SU-DHL-6 (cell line): Measurements from ENCODE around the gene DGLUCY.

ENCODE experiments used
- H2AFZ ChIP-seq: fragments of 200-600 bp; sonication (generic); 2 replicates; pipeline ENCODE4 v1.6.1; 2014; ENCODE audit warnings: low read depth, mild to moderate bottlenecking, moderate library complexity, mixed read lengths, antibody characterized with exemption, low read length; ENCODE audit not compliant: severe bottlenecking
- H3F3A ChIP-seq: fragments of 200-600 bp; shearing (Covaris generic); 2 replicates; pipeline ENCODE4 v1.6.0; 2016; ENCODE audit warnings: antibody characterized with exemption, mild to moderate bottlenecking; ENCODE audit not compliant: insufficient read depth
- H3K27ac ChIP-seq: fragments of 200-600 bp; sonication (generic); 2 replicates; pipeline ENCODE4 v1.5.1; 2016; ENCODE audit warnings: low read depth, mild to moderate bottlenecking, low read length, moderate library complexity, mixed read lengths
- H3K27me3 ChIP-seq: fragments of 200-600 bp; sonication (generic), shearing (Covaris generic); 2 replicates; pipeline ENCODE4 v1.6.0; 2014; ENCODE audit warnings: mild to moderate bottlenecking, low read length
- H3K36me3 ChIP-seq: fragments of 200-600 bp; sonication (generic); 2 replicates; pipeline ENCODE4 v1.6.1; 2014; ENCODE audit warnings: mild to moderate bottlenecking, low read length, mixed read lengths
- H3K4me2 ChIP-seq: fragments of 300-600, 200-600 bp; shearing (Covaris generic), sonication (generic); 2 replicates; pipeline ENCODE4 v1.6.0; 2014; ENCODE audit warnings: low read length, low read depth, mild to moderate bottlenecking; ENCODE audit not compliant: poor library complexity, severe bottlenecking
- H3K4me3 ChIP-seq: fragments of 200-600 bp; sonication (generic); 2 replicates; pipeline ENCODE4 v1.5.1; 2014; ENCODE audit warnings: antibody characterized with exemption, low read length, mild to moderate bottlenecking, mixed read lengths; ENCODE audit not compliant: insufficient read depth, poor library complexity, severe bottlenecking
- H3K79me2 ChIP-seq: fragments of 200-600 bp; sonication (generic); 2 replicates; pipeline ENCODE4 v1.6.1; 2014; ENCODE audit warnings: mild to moderate bottlenecking, low read length, moderate library complexity; ENCODE audit not compliant: insufficient read depth
- H3K9ac ChIP-seq: fragments of 200-600 bp; sonication (generic); 2 replicates; pipeline ENCODE4 v1.7.0; 2014; ENCODE audit warnings: mild to moderate bottlenecking, low read length
- H3K9me2 ChIP-seq: fragments of 200-600 bp; sonication (generic); replicated peaks from 2 replicates; pipeline ENCODE4 v1.6.1; 2014; ENCODE audit warnings: low read length; ENCODE audit not compliant: insufficient read depth
- H3K9me3 ChIP-seq: fragments of 200-600 bp; sonication (generic); 2 replicates; pipeline ENCODE4 v1.6.1; 2014; ENCODE audit warnings: low read length, mixed read lengths; ENCODE audit not compliant: insufficient read depth
- H4K20me1 ChIP-seq: fragments of 200-600 bp; sonication (generic); 2 replicates; pipeline ENCODE4 v1.6.1; 2014; ENCODE audit warnings: low read depth, mild to moderate bottlenecking, antibody characterized with exemption, low read length, moderate library complexity, mixed read lengths
- EZH2phosphoT487 ChIP-seq: fragments of 200-600 bp; sonication (generic), shearing (Covaris generic); conservative IDR thresholded peaks from 2 replicates; pipeline ENCODE4 v1.6.1; 2018; ENCODE audit warnings: mild to moderate bottlenecking, antibody characterized with exemption, low read length, moderate library complexity, mixed read lengths
- TF ChIP-seq, protein P1 (sequence below): fragments of 200-600 bp; sonication (generic); IDR thresholded peaks from one replicate; pipeline ENCODE4 v1.5.1; 2017; ENCODE audit warnings: antibody characterized with exemption, mild to moderate bottlenecking, low read length, moderate library complexity; ENCODE audit not compliant: insufficient read depth, poor library complexity, severe bottlenecking

Gene DGLUCY

DNA sequence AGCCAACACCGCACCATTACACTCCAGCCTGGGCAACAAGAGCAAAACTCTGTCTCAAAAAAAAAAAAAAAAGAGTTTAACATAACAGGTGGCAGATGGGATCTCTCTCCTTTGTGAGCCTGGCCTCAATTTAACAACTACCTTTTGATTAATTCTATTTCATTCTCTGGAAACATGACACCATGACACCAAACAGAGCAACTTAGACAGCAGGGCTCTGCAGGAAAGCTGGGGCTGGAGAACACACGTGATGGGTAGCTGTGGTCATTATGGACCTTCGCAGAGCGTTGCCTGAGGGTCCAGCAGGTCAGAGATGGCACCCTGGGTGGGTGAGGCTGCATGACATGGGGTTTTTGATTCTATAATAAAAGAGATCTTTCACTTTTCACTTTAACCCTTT, 1.7 kb upstream of the DGLUCY start:
- Histone ChIP-seq H3K4me2 (no peak overlapping the region), H3K9ac (no peak overlapping the region)

DNA sequence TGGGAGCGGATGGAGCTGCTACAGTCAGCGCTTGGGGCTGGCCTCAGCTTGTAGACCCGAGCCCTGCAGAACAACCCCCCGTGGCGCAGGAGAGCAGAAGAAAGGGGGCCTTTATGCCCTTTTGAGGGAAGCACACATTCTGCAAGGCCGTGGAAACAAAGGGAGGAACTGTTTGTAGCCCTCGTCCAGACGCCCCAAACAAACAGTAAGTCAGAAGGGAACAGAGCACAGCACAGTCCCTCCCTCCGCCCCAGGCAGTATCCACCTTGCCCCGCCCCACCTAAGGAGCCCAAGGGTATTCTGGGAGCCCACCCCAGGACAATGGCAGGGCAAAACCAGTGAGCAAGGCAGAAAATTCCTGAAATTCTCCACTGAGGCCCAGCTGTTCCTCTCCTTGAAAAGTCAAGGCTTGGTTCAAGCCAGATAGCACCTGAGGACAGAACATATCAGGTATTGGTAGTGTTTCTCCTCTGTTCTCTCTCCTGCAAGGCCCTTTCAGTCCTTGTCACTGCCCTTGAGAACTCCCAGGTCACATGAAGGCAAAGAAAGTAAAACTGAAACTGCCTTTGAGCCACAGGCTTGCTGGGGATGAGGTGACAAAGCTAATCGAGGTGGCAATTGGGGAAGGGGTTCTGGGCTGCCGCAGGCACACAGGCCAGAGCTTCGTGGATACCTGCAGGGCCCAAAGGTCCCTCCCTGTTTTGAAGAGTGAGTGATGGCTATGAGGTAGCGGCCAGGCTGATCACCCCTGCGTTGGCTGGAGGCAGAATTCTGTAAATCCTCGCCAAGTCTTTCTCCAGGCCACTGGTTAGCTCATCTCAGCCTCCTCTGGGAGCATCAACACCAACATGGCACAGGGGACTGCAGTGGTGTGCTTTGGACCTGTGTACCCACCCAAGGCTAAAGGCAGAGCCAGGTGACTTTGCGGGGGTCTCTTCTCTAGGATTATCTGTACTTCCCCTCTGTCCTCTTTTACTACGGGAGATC, 499 bp downstream of the DGLUCY start:
- peak overlapping the region; percentile 76 for H3K27ac ChIP-seq
- H3K9ac ChIP-seq, result peak overlapping the region; percentile 66
- H4K20me1 ChIP-seq, result no peaks in the 10 kb centered on the region
- H3F3A ChIP-seq, result no peaks in the 10 kb centered on the region
- TF ChIP-seq EZH2phosphoT487, result no peak
- TF ChIP-seq, protein P1, sequence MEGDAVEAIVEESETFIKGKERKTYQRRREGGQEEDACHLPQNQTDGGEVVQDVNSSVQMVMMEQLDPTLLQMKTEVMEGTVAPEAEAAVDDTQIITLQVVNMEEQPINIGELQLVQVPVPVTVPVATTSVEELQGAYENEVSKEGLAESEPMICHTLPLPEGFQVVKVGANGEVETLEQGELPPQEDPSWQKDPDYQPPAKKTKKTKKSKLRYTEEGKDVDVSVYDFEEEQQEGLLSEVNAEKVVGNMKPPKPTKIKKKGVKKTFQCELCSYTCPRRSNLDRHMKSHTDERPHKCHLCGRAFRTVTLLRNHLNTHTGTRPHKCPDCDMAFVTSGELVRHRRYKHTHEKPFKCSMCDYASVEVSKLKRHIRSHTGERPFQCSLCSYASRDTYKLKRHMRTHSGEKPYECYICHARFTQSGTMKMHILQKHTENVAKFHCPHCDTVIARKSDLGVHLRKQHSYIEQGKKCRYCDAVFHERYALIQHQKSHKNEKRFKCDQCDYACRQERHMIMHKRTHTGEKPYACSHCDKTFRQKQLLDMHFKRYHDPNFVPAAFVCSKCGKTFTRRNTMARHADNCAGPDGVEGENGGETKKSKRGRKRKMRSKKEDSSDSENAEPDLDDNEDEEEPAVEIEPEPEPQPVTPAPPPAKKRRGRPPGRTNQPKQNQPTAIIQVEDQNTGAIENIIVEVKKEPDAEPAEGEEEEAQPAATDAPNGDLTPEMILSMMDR, result no peak
- H3K79me2 ChIP-seq, result peaks cover 30% of the 10 kb centered on the region
- H2AFZ ChIP-seq, result peak overlapping the region; percentile 82
- no peaks in the 10 kb centered on the region for H3K9me3 ChIP-seq
- H3K27me3 ChIP-seq, result no peaks in the 10 kb centered on the region
- no peaks in the 10 kb centered on the region for H3K36me3 ChIP-seq
- peak overlapping the region; percentile 90 for H3K4me2 ChIP-seq
- H3K4me3 ChIP-seq, result peak overlapping the region; percentile 63
- no peaks in the 10 kb centered on the region for H3K9me2 ChIP-seq

More for the DNA sequence above, 1.7 kb upstream of the DGLUCY start:
- no peaks in the 10 kb centered on the region for H3F3A ChIP-seq
- H4K20me1 ChIP-seq, result no peaks in the 10 kb centered on the region
- no peaks in the 10 kb centered on the region for H3K9me2 ChIP-seq
- peaks cover 25% of the 10 kb centered on the region for H3K79me2 ChIP-seq
- no peaks in the 10 kb centered on the region for H3K27me3 ChIP-seq
- no peaks in the 10 kb centered on the region for H3K9me3 ChIP-seq
- H2AFZ ChIP-seq, result no peak overlapping the region
- H3K27ac ChIP-seq, result no peak overlapping the region
- no peak overlapping the region for H3K4me3 ChIP-seq
- H3K36me3 ChIP-seq, result no peaks in the 10 kb centered on the region
- TF ChIP-seq, protein P1, result no peak
- TF ChIP-seq EZH2phosphoT487, result no peak

DNA sequence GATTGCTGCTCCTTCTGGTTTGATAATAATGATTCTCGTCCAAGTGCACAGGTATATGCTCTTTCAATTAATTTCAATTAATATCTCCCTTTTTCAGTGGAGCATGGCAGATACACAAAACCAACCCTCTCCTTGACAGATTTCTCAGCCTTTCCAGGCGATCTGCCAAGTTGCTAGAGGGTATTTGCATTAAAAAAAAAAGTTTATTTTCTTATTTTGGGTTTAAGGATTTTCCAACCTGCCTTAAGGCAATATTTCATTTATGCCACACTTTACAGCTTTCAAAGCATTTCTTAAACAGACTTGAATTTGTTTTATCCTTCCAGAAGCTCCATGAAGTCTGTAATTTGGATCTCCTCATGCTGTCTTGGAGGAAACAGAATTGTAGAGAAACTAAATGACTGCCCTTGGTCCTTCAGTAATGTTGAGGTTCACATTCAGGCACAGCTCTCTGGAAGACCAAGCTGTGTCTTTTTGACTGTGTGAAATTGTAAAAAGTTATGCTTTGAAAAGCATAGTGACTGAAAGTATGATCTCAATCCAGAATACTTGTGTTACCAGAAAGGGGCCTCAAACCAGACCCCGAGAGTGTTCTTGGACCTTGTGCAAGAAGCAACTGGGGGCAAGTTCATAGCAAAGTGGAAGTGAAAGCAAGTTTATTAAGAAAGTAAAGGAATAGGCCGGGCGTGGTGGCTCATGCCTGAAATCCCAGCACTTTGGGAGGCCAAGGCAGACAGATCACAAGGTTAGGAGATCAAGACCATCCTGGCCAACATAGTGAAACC, 2.3 kb downstream of the DGLUCY start:
- Histone ChIP-seq H3K79me2 (peaks cover 35% of the 10 kb centered on the region), H3K9me3 (no peaks in the 10 kb centered on the region), H3K4me2 (peak overlapping the region; percentile 90), H3F3A (no peaks in the 10 kb centered on the region), H3K9ac (peak overlapping the region; percentile 66), H3K9me2 (no peaks in the 10 kb centered on the region), H3K36me3 (no peaks in the 10 kb centered on the region), H4K20me1 (no peaks in the 10 kb centered on the region), H3K4me3 (peak overlapping the region; percentile 63), H3K27ac (peak overlapping the region; percentile 35), H3K27me3 (no peaks in the 10 kb centered on the region), H2AFZ (no peak overlapping the region)
- no peak for TF ChIP-seq EZH2phosphoT487
- TF ChIP-seq, protein P1, result no peak
